K562 (cell line): ENCODE measurements around the gene DPM1. TPM values are rescaled to one million over a fixed set of nuclear protein-coding genes. Genes with fewer than 3 reads are reported as not detected.

Experiments used
- CEBPB ChIP-seq: fragments of 450-650 bp; IDR thresholded peaks from 2 replicates; pipeline ENCODE4 v1.6.1; 2016; ENCODE audit warnings: missing genetic modification characterization, missing compliant biosample characterization
- HDAC2 ChIP-seq: fragments of 450-650 bp; IDR thresholded peaks from 2 replicates; pipeline ENCODE4 v1.6.1; 2016; ENCODE audit warnings: mild to moderate bottlenecking
- HEY1 ChIP-seq: fragments of 250-450 bp; sonication (Bioruptor Pico); IDR thresholded peaks from 2 replicates; pipeline ENCODE4 v1.5.0; 2020; ENCODE audit warnings: mild to moderate bottlenecking, moderate library complexity, borderline replicate concordance
- HINFP ChIP-seq: fragments of 450-650 bp; conservative IDR thresholded peaks from 2 replicates; pipeline ENCODE4 v1.6.1; 2016; ENCODE audit warnings: missing genetic modification characterization, low read depth, mild to moderate bottlenecking, control low read depth, missing compliant biosample characterization
- HSF4 ChIP-seq: fragments of 250-450 bp; sonication (Bioruptor Pico); IDR thresholded peaks from 2 replicates; pipeline ENCODE4 v2.1.2; 2022; ENCODE audit warnings: mild to moderate bottlenecking, moderate library complexity, borderline replicate concordance
- MITF ChIP-seq: IDR thresholded peaks from 2 replicates; pipeline ENCODE4 v1.6.1; 2014; ENCODE audit warnings: antibody characterized with exemption
- PATZ1 ChIP-seq: fragments of 250-450 bp; sonication (Bioruptor Pico); IDR thresholded peaks from 2 replicates; pipeline ENCODE4 v1.5.0; 2020; ENCODE audit warnings: mild to moderate bottlenecking, borderline replicate concordance
- SOX6 ChIP-seq: fragments of 450-650 bp; IDR thresholded peaks from 2 replicates; pipeline ENCODE4 v1.6.1; 2014; ENCODE audit warnings: mild to moderate bottlenecking
- TRIM25 ChIP-seq: fragments of 450-650 bp; IDR thresholded peaks from 2 replicates; pipeline ENCODE4 v1.7.0; 2016; ENCODE audit warnings: borderline replicate concordance
- VEZF1 ChIP-seq: fragments of 200-800 bp; sonication (Bioruptor generic); IDR thresholded peaks from 2 replicates; pipeline ENCODE4 v1.6.1; 2017; ENCODE audit warnings: missing genetic modification characterization, missing compliant biosample characterization
- ZNF639 ChIP-seq, 2 experiments: fragments of 200-800 bp in 1 of 2; sonication (Bioruptor generic) in 1 of 2; sonication (generic) in 1 of 2; formaldehyde crosslinking in 1 of 2; IDR thresholded peaks in 1 of 2; conservative IDR thresholded peaks in 1 of 2; 2 replicates each; pipeline versions ENCODE4 v1.5.0 to v1.6.1; 2016 to 2020; ENCODE audit warnings: missing compliant biosample characterization in 1 of 2, missing genetic modification characterization in 1 of 2, missing genetic modification reagents in 1 of 2
- ZNF695 ChIP-seq: fragments of 450-650 bp; formaldehyde crosslinking; IDR thresholded peaks from 2 replicates; pipeline ENCODE4 v1.4.0; 2020; ENCODE audit warnings: mild to moderate bottlenecking, moderate library complexity
- polyA plus RNA-seq, 8 experiments: library from polyadenylated mRNA; depleted of rRNA in 4 of 8; stranded (reverse) in 5 of 8; unstranded in 3 of 8; fragments of >200 nt; fragmentation: Nextera tagmentation in 2 of 8; fragmentation: Illumina TruSeq in 1 of 8; extraction: Ambion mirVana in 2 of 8; extraction: Trizol in 1 of 8; gene quantifications; 2 replicates each; pipeline versions ENCODE4 v1.2.1 to v1.2.3, GENCODE V29; 2011 to 2014; ENCODE audit warnings: inconsistent platforms in 1 of 8, missing spikeins in 1 of 8
- total RNA-seq, 7 experiments: library from RNA; depleted of rRNA in 6 of 7; stranded (reverse); fragments of >200 nt in 6 of 7; fragmentation: Illumina TruSeq in 2 of 7; extraction: Trizol in 2 of 7; gene quantifications; 2 replicates each; pipeline versions ENCODE4 v1.2.1 to v1.2.3, GENCODE V29; 2011 to 2021; ENCODE audit warnings: low replicate concordance in 1 of 7
- TF ChIP-seq, protein P1 (sequence below): fragments of 450-650 bp; IDR thresholded peaks from 2 replicates; pipeline ENCODE4 v1.6.1; 2016; ENCODE audit warnings: low read depth, mild to moderate bottlenecking, moderate library complexity

Gene DPM1
- total and polyA plus RNA-seq, 9 of the 15 experiments (the other 6 are each of a cell fraction or from before 2014, with no cell fraction given): 75.2 to 190 (median 153) TPM

GRCh38 chr20:50958615-50959542 is 547 bp upstream of the DPM1 start, which contains the start of gene MOCS3 (continued):
- TF ChIP-seq TRIM25 (no peak), HDAC2 (peak; percentile 86), VEZF1 (no peak), ZNF639 (CRISPR knock-in tag; conservative IDR thresholded peaks at IDR 0.05 in 1 of 2, IDR thresholded peaks at IDR 0.05 in 1 of 2) (peak in 1 of 2 experiments; percentile 40; a peak in 1 of 4 replicates), HSF4 (no peak), MITF (no peak), CEBPB (tag) (peak; percentile 70), HEY1 (CRISPR knock-in tag) (no peak), PATZ1 (CRISPR knock-in tag) (no peak), HINFP (tag) (no peak), SOX6 (no peak), ZNF695 (no peak)
- TF ChIP-seq, protein P1, sequence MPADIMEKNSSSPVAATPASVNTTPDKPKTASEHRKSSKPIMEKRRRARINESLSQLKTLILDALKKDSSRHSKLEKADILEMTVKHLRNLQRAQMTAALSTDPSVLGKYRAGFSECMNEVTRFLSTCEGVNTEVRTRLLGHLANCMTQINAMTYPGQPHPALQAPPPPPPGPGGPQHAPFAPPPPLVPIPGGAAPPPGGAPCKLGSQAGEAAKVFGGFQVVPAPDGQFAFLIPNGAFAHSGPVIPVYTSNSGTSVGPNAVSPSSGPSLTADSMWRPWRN: no peak
